GM12801 (cell line): Measurements from ENCODE around the gene C1orf198.

Experiments used
- CTCF ChIP-seq: IDR thresholded peaks from one replicate; pipeline ENCODE4 v1.5.1; 2011; ENCODE audit warnings: control low read depth; ENCODE audit not compliant: insufficient read length; ENCODE audit errors: extremely low read depth

Gene C1orf198

GRCh38 chr1:230839173-230839572 lies 29.1 kb downstream of the C1orf198 start:
- no peak for TF ChIP-seq CTCF

- TF ChIP-seq CTCF, result no peak
Observed at GRCh38 chr1:230836793-230837192, 31.5 kb downstream of the C1orf198 start.

- no peak for TF ChIP-seq CTCF
Observed at GRCh38 chr1:230836347-230836746, 32.0 kb downstream of the C1orf198 start.

GRCh38 chr1:230834292-230834691 lies 34.0 kb downstream of the C1orf198 start:
- TF ChIP-seq CTCF, result no peak

GRCh38 chr1:230833511-230833910 lies 34.8 kb downstream of the C1orf198 start:
- TF ChIP-seq CTCF, result no peak

- no peak for TF ChIP-seq CTCF
Observed at GRCh38 chr1:230832476-230832875, 35.8 kb downstream of the C1orf198 start.

GRCh38 chr1:230831771-230832170 lies 36.5 kb downstream of the C1orf198 start:
- TF ChIP-seq CTCF, result no peak

GRCh38 chr1:230828421-230828820 lies 39.9 kb downstream of the C1orf198 start:
- no peak for TF ChIP-seq CTCF
